K562 (cell line): ENCODE results near the gene RSF1. TPM values are rescaled to one million over a fixed set of nuclear protein-coding genes. Genes with fewer than 3 reads are reported as not detected.

Experiments
- ATAC-seq: fragments of 200-7000 bp; cut with Tn5 transposase; 3 replicates; pipeline ENCODE4 v1.9.1; 2020; ENCODE audit warnings: moderate library complexity
- BruUV-seq: library from RNA; stranded (reverse); fragments of 400-500 nt; replicated peaks from 2 replicates; lab custom pipeline; 2021; lab: Mats Ljungman, UMichigan
- CTCF ChIA-PET: fragments of 300-600 bp; formaldehyde crosslinking; extraction: SDS; loops from one replicate; lab custom pipeline; 2021; ENCODE audit warnings: low intra/inter-chr PET ratio; lab: Yijun Ruan, JAX
- POLR2A ChIA-PET: fragments of 300-600, 350-650 bp; sonication (Branson Sonifier 250); formaldehyde crosslinking; extraction: SDS; loops from one replicate; lab custom pipeline; 2021; ENCODE audit warnings: antibody characterized with exemption, inconsistent platforms; lab: Yijun Ruan, JAX
- DNase-seq, 4 experiments: peaks; one replicate each; pipeline versions ENCODE4 v3.0.0 to v3.0.0-alpha.2; 2011 to 2018; ENCODE audit warnings: low spot score in 3 of 4, mixed read lengths in 3 of 4; ENCODE audit errors: extremely low read depth in 1 of 4
- FAIRE-seq: peaks from 2 replicates; lab custom pipeline; 2011; peaks lifted over from hg19 to GRCh38; lab: Jason Lieb, UNC
- H2AFZ ChIP-seq: 2 replicates; pipeline ENCODE4 v1.6.0; 2011; ENCODE audit warnings: low read depth, low read length, control low read depth, inconsistent platforms
- H3K27ac ChIP-seq: fragments of 200-600 bp; 3 replicates; pipeline ENCODE4 v1.8.0; 2011; ENCODE audit warnings: low read depth, mild to moderate bottlenecking, control low read depth, inconsistent platforms, low read length, moderate library complexity, mixed read lengths; ENCODE audit errors: extremely low read depth
- H3K27me3 ChIP-seq, 2 experiments: fragments of 300-600 bp in 1 of 2; 2 replicates in 1 of 2; 3 replicates in 1 of 2; pipeline versions ENCODE4 v1.6.0 to v1.8.0; 2011; ENCODE audit warnings: inconsistent platforms in 2 of 2, low read length in 2 of 2, mild to moderate bottlenecking in 1 of 2, mixed read lengths in 1 of 2, moderate library complexity in 1 of 2; ENCODE audit not compliant: control insufficient read depth in 2 of 2, insufficient read depth in 2 of 2
- H3K36me3 ChIP-seq: fragments of 300-600 bp; 3 replicates; pipeline ENCODE4 v1.8.0; 2011; ENCODE audit warnings: mild to moderate bottlenecking, low read length, inconsistent platforms; ENCODE audit not compliant: control insufficient read depth, insufficient read depth
- H3K4me1 ChIP-seq, 2 experiments: fragments of 200-600 bp in 1 of 2; replicated peaks in 1 of 2; 2 replicates in 1 of 2; 3 replicates in 1 of 2; pipeline versions ENCODE4 v1.5.1 to v1.8.0; 2011; ENCODE audit warnings: inconsistent platforms in 2 of 2, low read length in 2 of 2, mild to moderate bottlenecking in 1 of 2, mixed read lengths in 1 of 2, moderate library complexity in 1 of 2; ENCODE audit not compliant: control insufficient read depth in 2 of 2, insufficient read depth in 2 of 2
- H3K4me2 ChIP-seq: 2 replicates; pipeline ENCODE4 v1.6.1; 2011; ENCODE audit warnings: low read length, control low read depth, inconsistent platforms, mixed read lengths; ENCODE audit not compliant: insufficient read depth
- H3K4me3 ChIP-seq: fragments of 200-600 bp; sonication (generic), shearing (Covaris generic); 2 replicates; pipeline ENCODE4 v1.5.1; 2016; ENCODE audit warnings: control low read depth, inconsistent platforms
- H3K79me2 ChIP-seq: fragments of 200-600 bp; 3 replicates; pipeline ENCODE4 v1.8.0; 2011; ENCODE audit warnings: low read length, inconsistent platforms; ENCODE audit not compliant: control insufficient read depth, insufficient read depth
- H3K9ac ChIP-seq, 2 experiments: 2 replicates each; pipeline versions ENCODE4 v1.6.0 to v1.6.1; 2011; ENCODE audit warnings: low read depth in 2 of 2, low read length in 2 of 2, control low read depth in 1 of 2, inconsistent platforms in 1 of 2, mild to moderate bottlenecking in 1 of 2, mixed read lengths in 1 of 2; ENCODE audit not compliant: insufficient read depth in 1 of 2
- H3K9me1 ChIP-seq: one replicate; pipeline ENCODE4 v1.6.0; 2011; ENCODE audit warnings: inconsistent platforms, mild to moderate bottlenecking, low read length, moderate library complexity; ENCODE audit not compliant: control insufficient read depth, insufficient read depth
- H3K9me3 ChIP-seq: replicated peaks from 2 replicates; pipeline ENCODE4 v1.5.1; 2011; ENCODE audit warnings: low read depth, low read length, inconsistent platforms; ENCODE audit not compliant: control insufficient read depth, insufficient read depth
- H4K20me1 ChIP-seq: replicated peaks from 2 replicates; pipeline ENCODE4 v1.6.1; 2011; ENCODE audit warnings: low read length, inconsistent platforms, mixed read lengths; ENCODE audit not compliant: control insufficient read depth, insufficient read depth
- ATF7 ChIP-seq: fragments of 450-650 bp; IDR thresholded peaks from 2 replicates; pipeline ENCODE4 v1.7.1; 2014; ENCODE audit warnings: mild to moderate bottlenecking, moderate library complexity
- CUX1 ChIP-seq: fragments of 200-800 bp; sonication (Bioruptor generic); IDR thresholded peaks from 2 replicates; pipeline ENCODE4 v1.6.1; 2016; ENCODE audit warnings: missing genetic modification characterization, missing compliant biosample characterization
- KAT2B ChIP-seq: IDR thresholded peaks from one replicate; pipeline ENCODE4 v1.6.1; 2012; ENCODE audit warnings: low read depth, mild to moderate bottlenecking, control low read depth, inconsistent platforms, low read length, moderate library complexity
- KDM4B ChIP-seq, 2 experiments: fragments of 450-650 bp in 1 of 2; sonication (generic) in 1 of 2; IDR thresholded peaks; 2 replicates each; pipeline ENCODE4 v1.6.1; 2016 to 2017; ENCODE audit warnings: borderline replicate concordance in 2 of 2, antibody characterized with exemption in 1 of 2, low read depth in 1 of 2, mild to moderate bottlenecking in 1 of 2
- MYNN ChIP-seq, 2 experiments: sonication (generic); formaldehyde crosslinking in 1 of 2; IDR thresholded peaks; 2 replicates each; pipeline versions ENCODE4 v1.5.0 to v1.6.1; 2016 to 2020; ENCODE audit warnings: antibody characterized with exemption in 1 of 2, missing genetic modification reagents in 1 of 2
- NR4A1 ChIP-seq, 2 experiments: fragments of 250-450 bp in 1 of 2; fragments of 450-650 bp in 1 of 2; sonication (Bioruptor Pico) in 1 of 2; IDR thresholded peaks; 2 replicates each; pipeline versions ENCODE4 v1.4.0 to v1.6.1; 2016 to 2020; ENCODE audit warnings: mild to moderate bottlenecking in 2 of 2, missing compliant biosample characterization in 1 of 2, missing genetic modification characterization in 1 of 2, moderate library complexity in 1 of 2
- PHTF2 ChIP-seq: fragments of 250-450 bp; sonication (Bioruptor Pico); IDR thresholded peaks from 2 replicates; pipeline ENCODE4 v1.5.0; 2021; ENCODE audit warnings: mild to moderate bottlenecking
- RHOXF2B ChIP-seq: fragments of 250-450 bp; sonication (Bioruptor Pico); conservative IDR thresholded peaks from 2 replicates; pipeline ENCODE4 v1.5.1; 2021
- SMARCA4 ChIP-seq: fragments of 450-650 bp; IDR thresholded peaks from 2 replicates; pipeline ENCODE4 v1.6.1; 2016
- SMARCB1 ChIP-seq: IDR thresholded peaks from 2 replicates; pipeline ENCODE4 v1.6.1; 2011; ENCODE audit warnings: improper control_type of control experiment, low read depth; ENCODE audit not compliant: insufficient read length
- SMARCC2 ChIP-seq: fragments of 450-650 bp; IDR thresholded peaks from 2 replicates; pipeline ENCODE4 v1.6.1; 2017; ENCODE audit warnings: antibody characterized with exemption, moderate library complexity, mild to moderate bottlenecking, low read depth
- TAF7 ChIP-seq: fragments of 450-650 bp; IDR thresholded peaks from 2 replicates; pipeline ENCODE4 v1.6.1; 2016; ENCODE audit warnings: missing genetic modification characterization, missing compliant biosample characterization
- YBX1 ChIP-seq: fragments of 450-650 bp; IDR thresholded peaks from 2 replicates; pipeline ENCODE4 v1.7.1; 2016; ENCODE audit warnings: mild to moderate bottlenecking
- ZNF3 ChIP-seq: fragments of 250-450 bp; sonication (Bioruptor Pico); IDR thresholded peaks from 2 replicates; pipeline ENCODE4 v1.5.0; 2021; ENCODE audit warnings: mild to moderate bottlenecking, moderate library complexity
- ZNF589 ChIP-seq: fragments of 200-800 bp; sonication (Bioruptor generic); IDR thresholded peaks from 2 replicates; pipeline ENCODE4 v1.6.1; 2016; ENCODE audit warnings: low read depth, missing genetic modification characterization, missing compliant biosample characterization
- ZNF707 ChIP-seq: fragments of 250-450 bp; sonication (Bioruptor Pico); conservative IDR thresholded peaks from 2 replicates; pipeline ENCODE4 v1.8.0; 2022; ENCODE audit warnings: inconsistent platforms, mild to moderate bottlenecking, moderate library complexity
- WGBS: fragments of 100-300 bp; shearing (Covaris generic); methylation state at CpG from one replicate; pipeline ENCODE4 v1.1.6; 2016; ENCODE audit warnings: low coverage, mixed read lengths; ENCODE audit not compliant: insufficient coverage; ENCODE audit errors: missing lambda C conversion rate; 5-methylcytosine and 5-hydroxymethylcytosine counted together
- in situ Hi-C: fragments of 300-500 bp; cut with MboI; formaldehyde crosslinking; loops from 4 replicates; pipeline ENCODE4 v1.15.0; 2018; ENCODE audit warnings: inconsistent platforms, mixed read lengths
- intact Hi-C: fragments of 100-400 bp; cut with micrococcal nuclease; formaldehyde crosslinking; loops from 2 replicates; pipeline ENCODE4 v1.14.2; 2022
- polyA plus RNA-seq, 8 experiments: library from polyadenylated mRNA; depleted of rRNA in 4 of 8; stranded (reverse) in 5 of 8; unstranded in 3 of 8; fragments of >200 nt; fragmentation: Nextera tagmentation in 2 of 8; fragmentation: Illumina TruSeq in 1 of 8; extraction: Ambion mirVana in 2 of 8; extraction: Trizol in 1 of 8; gene quantifications; 2 replicates each; pipeline versions ENCODE4 v1.2.1 to v1.2.3, GENCODE V29; 2011 to 2014; ENCODE audit warnings: inconsistent platforms in 1 of 8, missing spikeins in 1 of 8
- total RNA-seq, 7 experiments: library from RNA; depleted of rRNA in 6 of 7; stranded (reverse); fragments of >200 nt in 6 of 7; fragmentation: Illumina TruSeq in 2 of 7; extraction: Trizol in 2 of 7; gene quantifications; 2 replicates each; pipeline versions ENCODE4 v1.2.1 to v1.2.3, GENCODE V29; 2011 to 2021; ENCODE audit warnings: low replicate concordance in 1 of 7
- TF ChIP-seq, protein P1 (sequence below): fragments of 450-650 bp; IDR thresholded peaks from 2 replicates; pipeline ENCODE4 v1.6.1; 2017; ENCODE audit warnings: mild to moderate bottlenecking, moderate library complexity

The RSF1 gene
- total and polyA plus RNA-seq, 9 of the 15 experiments (the other 6 are each of a cell fraction or from before 2014, with no cell fraction given) = 9.7 to 63.6 (median 42.8) TPM

GRCh38 chr11:77866336-77866735, 45.8 kb upstream of the RSF1 start (continued):
- TF ChIP-seq CUX1 (no peak), KDM4B (IDR thresholded peaks at IDR 0.05; ENCODE audit: borderline replicate concordance in 2 of 2, low read depth in 1 of 2) (no peak), RHOXF2B (CRISPR knock-in tag) (no peak)
- TF ChIP-seq, all 486 proteins: peak for 0

DNA sequence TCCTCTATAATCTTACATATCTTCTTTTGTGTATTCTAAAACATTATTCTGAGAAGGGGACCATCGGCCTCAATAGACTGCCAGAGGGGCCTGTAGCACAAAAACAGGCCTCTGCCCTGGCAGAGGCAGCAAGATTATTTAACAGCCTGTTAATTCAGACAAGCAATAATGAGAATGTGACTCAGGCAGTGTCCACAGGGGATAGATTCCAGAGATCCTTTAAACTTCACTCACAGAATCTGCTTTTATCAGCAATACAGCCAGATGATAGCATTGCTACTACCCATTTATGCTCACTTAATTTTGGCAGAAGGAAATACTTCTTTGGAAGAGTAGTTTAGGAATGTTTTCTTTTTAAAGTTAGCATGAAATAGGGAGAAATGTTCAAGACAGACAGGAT, 45.3 kb upstream of the RSF1 start:
- Histone ChIP-seq H3K9ac (no peak overlapping the region), H3K9me3 (no peaks in the 10 kb centered on the region), H3K79me2 (no peaks in the 10 kb centered on the region), H3K27me3 (no peaks in the 10 kb centered on the region), H2AFZ (no peak overlapping the region), H3K4me3 (no peak overlapping the region), H3K4me1 (no peaks in the 10 kb centered on the region; a peak in 1 of 5 replicates), H3K27ac (no peak overlapping the region), H3K9me1 (no peaks in the 10 kb centered on the region), H3K4me2 (no peak overlapping the region), H3K36me3 (no peaks in the 10 kb centered on the region), H4K20me1 (no peaks in the 10 kb centered on the region)
- no peak for FAIRE-seq
- in situ Hi-C loops = no loop called here
- WGBS = 20% methylated on average over 1 of the region's 1 CpG
- intact Hi-C loops = no loop called here
- no peak for DNase-seq
- BruUV-seq = no TSS peak
- ATAC-seq = no peak
- ChIA-PET POLR2A (interaction anchor here (0.6 to 1.1 kb wide), 3 partner anchors 8 to 803 kb away, joined by 3 read pairs; no protein-coding TSS in a partner anchor), CTCF (no interaction called here)
- TF ChIP-seq YBX1 = no peak
- no peak for TF ChIP-seq SMARCC2
- TF ChIP-seq, protein P1, sequence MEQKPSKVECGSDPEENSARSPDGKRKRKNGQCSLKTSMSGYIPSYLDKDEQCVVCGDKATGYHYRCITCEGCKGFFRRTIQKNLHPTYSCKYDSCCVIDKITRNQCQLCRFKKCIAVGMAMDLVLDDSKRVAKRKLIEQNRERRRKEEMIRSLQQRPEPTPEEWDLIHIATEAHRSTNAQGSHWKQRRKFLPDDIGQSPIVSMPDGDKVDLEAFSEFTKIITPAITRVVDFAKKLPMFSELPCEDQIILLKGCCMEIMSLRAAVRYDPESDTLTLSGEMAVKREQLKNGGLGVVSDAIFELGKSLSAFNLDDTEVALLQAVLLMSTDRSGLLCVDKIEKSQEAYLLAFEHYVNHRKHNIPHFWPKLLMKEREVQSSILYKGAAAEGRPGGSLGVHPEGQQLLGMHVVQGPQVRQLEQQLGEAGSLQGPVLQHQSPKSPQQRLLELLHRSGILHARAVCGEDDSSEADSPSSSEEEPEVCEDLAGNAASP = no peak
- no peak for TF ChIP-seq ZNF3
- no peak for TF ChIP-seq SMARCB1
- no peak for TF ChIP-seq PHTF2 (CRISPR knock-in tag)
- no peak for TF ChIP-seq TAF7 (tag)
- no peak for TF ChIP-seq ATF7
- no peak for TF ChIP-seq KAT2B
- TF ChIP-seq SMARCA4 = no peak
- TF ChIP-seq MYNN (IDR thresholded peaks at IDR 0.05) = no peak
- no peak for TF ChIP-seq MYNN (CRISPR knock-in tag; IDR thresholded peaks at IDR 0.05)
- no peak for TF ChIP-seq ZNF707 (CRISPR knock-in tag)
- no peak for TF ChIP-seq NR4A1 (CRISPR knock-in tag; IDR thresholded peaks at IDR 0.05)
- TF ChIP-seq NR4A1 (tag; IDR thresholded peaks at IDR 0.05) = no peak
- TF ChIP-seq ZNF589 (CRISPR knock-in tag) = no peak
